Measurements from ENCODE around the gene SNPH.
A peak's percentile ranks its signal among the peaks of the same experiment; 100 is the strongest.
"Not testable (repeated sequence)": the region's sequence is repeated elsewhere in the genome, so short reads cannot be mapped to it uniquely, and the experiment has no call there.

The SNPH gene, protein sequence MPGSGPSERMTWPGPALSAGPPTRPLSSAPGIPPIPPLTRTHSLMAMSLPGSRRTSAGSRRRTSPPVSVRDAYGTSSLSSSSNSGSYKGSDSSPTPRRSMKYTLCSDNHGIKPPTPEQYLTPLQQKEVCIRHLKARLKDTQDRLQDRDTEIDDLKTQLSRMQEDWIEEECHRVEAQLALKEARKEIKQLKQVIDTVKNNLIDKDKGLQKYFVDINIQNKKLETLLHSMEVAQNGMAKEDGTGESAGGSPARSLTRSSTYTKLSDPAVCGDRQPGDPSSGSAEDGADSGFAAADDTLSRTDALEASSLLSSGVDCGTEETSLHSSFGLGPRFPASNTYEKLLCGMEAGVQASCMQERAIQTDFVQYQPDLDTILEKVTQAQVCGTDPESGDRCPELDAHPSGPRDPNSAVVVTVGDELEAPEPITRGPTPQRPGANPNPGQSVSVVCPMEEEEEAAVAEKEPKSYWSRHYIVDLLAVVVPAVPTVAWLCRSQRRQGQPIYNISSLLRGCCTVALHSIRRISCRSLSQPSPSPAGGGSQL

DNA sequence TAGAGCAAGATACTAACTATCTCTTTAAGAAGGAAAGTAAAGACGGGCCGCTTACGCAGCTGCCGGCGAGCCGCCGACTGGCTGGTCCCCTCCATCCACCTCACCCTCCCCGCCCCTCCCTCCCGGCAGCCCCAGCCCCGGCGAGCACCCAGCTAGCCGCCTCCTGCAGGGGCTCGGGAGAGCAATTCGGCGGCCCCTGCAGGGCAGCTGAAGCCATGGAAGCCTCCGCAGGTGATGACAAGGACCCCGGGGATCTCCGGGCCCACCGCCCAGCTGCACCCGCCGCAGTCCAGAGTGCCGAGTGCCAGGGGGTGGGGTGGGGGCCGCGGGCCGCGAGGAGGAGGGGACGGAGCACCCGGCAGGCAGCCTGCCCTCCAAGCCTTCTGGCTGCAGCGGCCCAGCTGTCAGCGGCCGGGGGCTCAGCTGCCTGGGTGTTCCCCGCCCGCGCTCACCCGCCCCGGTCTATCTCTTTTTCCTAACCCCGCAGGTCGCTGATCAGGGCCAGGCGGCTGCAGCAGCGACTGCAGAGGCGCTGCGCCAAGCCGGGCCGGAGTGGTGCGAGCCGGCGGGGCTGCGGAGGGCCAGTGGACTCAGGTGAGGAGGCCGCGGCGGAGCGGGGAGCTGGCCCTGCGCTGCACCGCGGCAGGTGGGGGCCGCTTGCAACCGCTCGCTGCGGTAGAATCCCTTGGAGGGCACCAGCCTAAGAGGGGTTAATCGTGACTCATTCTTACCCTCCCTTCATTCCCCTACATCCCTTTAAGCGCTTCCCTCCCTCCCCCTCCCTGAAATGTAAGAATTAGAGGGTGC, at the start of gene SNPH:
Gene SNPH (plus strand): TSS at position 128 of the 807 bp plus-strand sequence. CDS start 29,946 bp downstream, outside the sequence.
- DNase-seq = peak; percentile 69

DNA sequence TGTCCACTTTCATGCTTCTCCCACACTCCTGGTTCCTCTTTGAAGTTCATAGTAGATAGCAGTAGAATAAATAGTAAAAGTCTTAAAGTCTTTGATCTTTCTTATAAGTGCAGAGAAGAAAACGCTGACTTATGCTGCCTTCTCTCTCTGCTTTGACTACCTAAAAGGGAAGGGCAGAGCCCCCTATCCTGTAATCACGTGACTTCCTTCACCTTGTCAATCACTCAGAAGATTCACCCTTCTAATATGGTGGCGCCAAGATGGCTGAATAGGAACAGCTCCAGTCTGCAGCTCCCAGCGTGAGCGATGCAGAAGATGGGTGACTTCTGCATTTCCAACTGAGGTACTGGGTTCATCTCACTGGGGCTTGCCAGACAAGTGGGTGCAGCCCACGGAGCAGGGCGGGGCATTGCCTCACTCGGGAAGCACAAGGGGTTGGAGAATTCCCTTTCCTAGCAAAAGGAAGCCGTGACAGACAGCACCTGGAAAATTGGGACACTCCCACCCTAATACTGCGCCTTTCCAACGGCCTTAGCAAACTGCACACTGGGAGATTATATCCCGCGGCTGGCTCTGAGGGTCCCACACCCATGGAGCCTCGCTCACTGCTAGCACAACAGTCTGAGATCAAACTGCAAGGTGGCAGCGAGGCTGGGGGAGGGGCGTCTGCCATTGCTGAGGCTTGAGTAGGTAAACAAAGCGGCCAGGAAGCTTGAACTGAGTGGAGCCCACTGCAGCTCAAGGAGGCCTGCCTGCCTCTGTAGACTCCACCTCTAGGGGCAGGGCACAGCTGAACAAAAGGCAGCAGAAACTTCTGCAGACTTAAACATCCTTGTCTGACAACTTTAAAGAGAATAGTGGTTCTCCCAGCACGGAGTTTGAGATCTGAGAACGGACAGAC, 49.3 kb upstream of the SNPH start:
- DNase-seq = peak; percentile 27

DNA sequence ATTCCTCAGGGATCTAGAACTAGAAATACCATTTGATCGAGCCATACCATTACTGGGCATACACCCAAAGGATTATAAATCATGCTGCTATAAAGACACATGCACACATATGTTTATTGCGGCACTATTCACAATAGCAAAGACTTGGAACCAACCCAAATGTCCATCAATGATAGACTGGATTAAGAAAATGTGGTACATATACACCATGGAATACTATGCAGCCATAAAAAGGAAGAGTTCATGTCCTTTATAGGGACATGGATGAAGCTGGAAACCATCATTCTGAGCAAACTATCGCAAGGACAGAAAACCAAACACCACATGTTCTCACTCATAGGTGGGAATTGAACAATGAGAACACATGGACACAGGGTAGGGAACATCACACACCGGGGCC, 43.3 kb upstream of the SNPH start:
- not testable (repeated sequence) for DNase-seq

DNA sequence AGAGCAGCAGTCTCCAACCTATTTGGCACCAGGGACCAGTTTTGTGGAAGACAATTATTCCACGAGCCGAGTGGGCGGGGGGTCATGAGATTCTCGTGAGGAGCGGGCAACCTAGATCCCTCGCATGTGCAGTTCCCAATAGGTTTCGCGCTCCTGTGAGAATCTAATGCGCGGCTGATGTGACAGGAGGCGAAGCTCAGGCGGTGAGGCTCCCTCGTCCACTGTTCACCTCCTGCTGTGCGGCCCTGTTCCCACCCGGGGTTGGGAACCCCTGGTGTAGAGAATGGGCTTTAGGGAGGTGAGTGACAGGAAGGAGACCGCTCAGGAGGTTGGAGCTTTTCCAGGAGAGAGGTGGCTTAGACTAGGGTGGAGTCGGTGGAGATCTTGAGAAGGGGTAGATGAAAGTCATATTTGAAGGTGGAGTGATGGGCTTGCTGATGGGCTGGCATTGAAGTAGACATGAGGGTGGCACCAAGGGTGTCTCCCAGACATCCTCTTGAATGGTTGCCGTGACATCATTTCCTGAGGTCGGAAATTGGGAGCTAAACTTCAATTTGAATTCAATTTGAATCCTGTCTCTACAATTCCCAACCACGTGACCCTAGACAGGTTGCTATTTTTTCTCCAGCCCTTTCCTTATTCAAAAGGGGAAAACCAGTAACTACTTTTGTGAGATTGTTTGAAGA, 41.7 kb upstream of the SNPH start:
- no peak for DNase-seq

DNA sequence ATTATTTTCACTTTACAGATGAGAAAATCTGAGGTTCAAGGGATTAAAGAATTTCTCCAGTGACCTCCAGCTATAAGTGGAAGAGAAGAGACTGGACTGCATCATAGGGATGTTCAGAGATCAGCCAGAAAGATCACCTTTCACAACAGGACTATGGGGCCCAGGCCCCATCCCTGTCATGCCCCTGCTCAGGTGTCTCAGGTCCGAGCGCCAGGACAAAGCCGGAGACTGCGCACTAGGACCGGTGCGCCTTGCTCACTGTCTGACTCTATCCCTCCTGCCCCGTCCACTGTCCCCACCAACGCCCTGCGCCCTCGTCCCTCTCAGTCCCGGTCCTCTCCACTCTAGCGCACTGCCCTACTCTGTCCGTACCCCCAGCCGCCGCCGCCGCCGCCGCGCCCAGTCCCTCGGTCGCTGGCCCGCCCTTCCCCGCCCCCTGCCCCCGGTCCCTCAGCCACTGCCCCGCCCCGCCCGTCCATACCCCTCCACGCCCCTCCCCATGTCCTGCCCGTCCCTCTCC, 40.8 kb upstream of the SNPH start:
- DNase-seq = no peak

DNA sequence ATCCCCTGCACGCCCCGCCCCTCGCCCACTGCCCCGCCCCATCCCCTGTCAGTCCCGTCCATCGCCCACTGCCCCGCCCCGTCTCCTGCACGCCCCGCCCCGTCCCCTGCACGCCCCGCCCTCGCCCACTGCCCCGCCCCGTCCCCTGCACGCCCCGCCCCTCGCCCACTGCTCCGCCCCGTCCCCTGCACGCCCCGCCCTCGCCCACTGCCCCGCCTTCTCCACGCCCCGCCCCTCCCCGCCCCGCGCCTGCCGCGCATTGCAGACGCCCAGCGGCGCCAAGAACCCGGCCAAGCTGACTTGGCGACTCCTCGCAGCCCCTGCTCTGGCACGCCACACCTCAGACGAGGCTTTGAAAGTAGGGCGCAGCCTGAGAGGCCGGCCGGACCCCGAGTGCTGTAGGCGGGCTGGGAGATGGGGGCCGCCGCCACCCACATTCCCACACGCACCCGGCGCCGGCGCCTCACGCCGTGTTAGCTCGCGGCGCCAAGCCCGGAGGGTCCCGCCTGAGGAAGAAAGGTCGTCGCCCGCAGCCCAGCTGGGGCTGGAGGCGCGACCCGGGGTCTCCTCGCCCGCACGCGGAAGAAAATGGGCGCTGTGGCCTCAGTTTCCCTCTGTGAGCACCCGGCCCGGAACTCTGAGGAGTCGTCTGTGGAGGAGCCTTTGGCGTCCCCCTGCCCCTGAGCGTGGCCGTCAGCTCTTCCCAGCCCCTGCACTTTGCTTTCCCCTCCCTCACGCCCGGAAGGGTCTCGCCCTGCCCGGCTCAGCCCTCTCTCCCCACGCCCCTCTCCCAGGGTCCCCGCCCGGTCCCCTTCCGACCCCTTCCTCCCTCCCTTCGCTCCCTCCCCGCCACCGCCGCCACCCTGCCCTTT, 40.1 kb upstream of the SNPH start, which contains the start of gene RAD21L1:
Gene RAD21L1 (plus strand): TSS at position 262 of the 872 bp plus-strand sequence. CDS start 2,410 bp downstream, outside the sequence.
- DNase-seq = peak; percentile 84

DNA sequence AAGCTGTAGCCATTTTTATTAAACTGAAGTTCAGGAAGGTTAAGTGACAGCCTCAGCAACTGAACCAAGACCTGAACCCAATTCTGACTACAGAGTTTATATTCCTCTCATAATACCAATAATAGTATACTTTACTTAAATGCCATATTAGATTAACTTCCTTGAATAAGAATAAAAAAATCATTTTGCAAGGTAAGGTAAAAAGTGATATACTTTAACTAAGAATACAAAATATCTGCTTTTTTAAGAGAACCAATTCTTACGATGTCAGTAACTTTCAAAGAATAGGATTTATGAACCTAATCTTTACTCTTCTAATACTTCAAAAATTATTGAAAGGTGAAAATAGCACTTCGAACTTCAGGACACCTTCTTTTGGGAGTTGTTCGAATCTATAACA, 36.6 kb upstream of the SNPH start:
- no peak for DNase-seq

DNA sequence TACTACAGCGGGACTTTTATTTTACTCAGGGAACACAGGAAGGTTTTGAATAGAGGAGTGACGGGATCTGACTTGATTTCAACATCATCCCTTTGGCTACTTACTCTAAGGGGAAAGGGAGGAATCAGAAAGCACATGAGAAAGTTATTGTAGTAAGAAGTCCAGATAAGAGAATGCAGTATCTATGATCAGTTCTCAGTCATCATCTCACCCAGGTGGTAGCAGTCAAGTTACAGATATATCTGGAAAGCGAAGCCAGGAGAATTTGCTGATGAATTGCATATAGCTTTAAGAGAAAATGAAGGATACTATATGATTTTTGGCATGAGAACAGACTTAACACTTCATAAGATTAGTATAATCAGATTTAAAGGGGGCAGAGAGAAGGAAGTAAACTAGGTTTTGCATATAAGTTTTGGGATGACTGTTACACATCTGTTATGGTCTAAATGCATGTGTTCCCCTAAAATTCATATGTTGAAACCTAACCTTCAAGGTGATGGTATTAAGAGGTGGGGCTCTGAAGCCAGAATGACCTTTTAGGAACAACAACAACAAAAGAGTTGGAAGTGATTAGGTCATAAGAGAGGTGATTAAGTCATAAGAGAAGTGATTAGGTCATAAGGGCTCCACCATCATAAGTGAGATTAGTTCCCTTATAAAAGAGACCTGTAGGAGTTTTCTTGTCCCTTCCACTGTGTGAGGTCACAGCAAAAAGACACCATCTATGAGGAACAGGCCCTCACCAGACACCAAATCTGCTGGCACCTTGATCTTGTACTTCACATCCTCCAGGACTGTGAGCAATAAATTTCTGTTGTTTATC, 33.6 kb upstream of the SNPH start:
- no peak for DNase-seq

DNA sequence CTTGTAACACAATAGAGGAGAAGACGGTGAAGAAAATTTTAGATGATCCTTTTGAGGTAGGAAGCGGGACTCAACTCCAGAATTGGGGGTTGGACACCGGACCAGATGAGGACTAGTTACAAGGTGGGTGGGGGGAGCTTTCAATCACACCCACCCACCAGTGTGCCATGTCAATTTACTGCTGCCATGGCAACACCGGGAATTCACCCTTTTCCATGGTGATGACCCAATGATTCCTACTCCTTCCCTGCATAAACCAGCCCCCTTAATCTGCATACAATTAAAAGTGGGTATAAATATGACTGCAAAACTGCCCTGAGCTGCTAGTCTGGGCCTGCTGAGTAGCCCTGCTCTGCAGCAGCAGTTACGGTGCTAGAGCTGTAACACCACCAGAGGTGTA, 25.5 kb upstream of the SNPH start:
- no peak for DNase-seq

DNA sequence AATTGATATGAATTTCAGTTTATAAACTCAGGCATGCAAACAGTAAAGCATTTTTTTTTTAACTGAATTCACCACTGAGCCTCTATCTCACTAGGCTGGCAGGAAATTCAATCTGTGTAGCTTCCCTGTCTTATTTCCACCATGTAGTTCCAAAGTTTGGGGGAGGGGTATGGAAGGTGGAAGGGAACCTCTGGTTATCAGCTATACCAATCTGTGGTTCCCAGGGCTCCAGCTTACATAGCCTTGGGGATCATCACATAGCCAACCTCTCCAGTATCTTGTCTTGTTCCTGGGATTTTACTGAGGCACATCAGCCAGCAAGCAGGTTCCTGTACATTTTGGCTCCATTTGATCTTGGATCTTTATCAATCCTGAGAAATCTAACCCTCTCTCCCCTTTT, 24.6 kb upstream of the SNPH start:
- DNase-seq = no peak

DNA sequence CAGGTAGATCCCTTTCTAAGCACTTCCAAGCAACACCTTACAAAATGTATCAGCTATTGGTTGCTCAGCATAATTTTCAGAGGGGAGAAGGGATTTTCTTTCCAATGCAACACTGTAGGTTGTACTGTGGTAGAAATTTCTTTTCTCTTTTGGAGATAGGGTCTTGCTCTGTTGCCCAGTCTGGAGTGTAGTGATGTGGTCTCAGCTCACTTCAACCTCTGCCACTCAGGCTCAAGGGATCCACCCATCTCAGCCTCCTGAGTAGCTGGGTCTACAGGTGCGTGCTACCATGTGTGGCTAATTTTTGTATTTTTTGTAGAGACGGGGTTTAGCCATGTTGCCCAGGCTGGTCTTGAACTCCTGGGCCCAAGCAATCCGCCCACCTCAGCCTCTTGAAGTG, 24.0 kb upstream of the SNPH start:
- no peak for DNase-seq

DNA sequence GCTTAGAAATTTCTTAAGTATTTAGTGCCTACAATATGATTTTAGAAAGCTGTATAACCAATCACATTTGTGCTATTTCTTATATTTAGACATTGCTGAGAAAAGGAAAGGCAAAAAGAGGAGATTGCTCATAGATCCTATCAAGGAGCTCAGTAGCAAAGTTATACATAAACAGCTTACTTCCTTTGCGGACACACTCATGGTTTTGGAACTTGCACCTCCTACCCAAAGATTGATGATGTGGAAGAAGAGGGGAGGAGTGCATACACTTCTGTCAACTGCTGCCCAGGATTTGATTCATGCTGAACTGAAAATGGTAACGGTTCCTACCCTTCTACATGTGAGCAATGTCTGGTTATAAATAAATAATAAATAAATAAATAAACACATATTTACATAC, 23.6 kb upstream of the SNPH start:
- DNase-seq = no peak

DNA sequence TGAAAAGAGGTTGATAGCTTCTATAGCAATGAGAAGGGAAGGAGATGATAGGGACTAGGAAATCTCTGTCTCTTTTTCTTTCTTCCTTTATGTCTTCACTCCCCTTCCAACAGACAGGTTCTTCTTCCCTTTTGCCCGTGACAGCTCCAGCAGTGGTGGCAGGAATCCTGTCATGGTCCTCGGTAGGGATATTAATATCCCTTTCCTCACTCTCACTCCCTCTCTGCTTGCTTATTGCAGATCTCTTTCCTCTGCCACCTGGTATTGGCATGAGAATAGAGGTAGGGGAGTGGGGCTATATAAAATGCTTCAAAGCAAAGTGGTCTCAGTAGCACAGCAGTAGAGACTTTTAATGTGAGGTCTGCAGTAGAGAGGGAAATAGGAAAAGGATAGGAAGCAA, 20.5 kb upstream of the SNPH start:
- no peak for DNase-seq

DNA sequence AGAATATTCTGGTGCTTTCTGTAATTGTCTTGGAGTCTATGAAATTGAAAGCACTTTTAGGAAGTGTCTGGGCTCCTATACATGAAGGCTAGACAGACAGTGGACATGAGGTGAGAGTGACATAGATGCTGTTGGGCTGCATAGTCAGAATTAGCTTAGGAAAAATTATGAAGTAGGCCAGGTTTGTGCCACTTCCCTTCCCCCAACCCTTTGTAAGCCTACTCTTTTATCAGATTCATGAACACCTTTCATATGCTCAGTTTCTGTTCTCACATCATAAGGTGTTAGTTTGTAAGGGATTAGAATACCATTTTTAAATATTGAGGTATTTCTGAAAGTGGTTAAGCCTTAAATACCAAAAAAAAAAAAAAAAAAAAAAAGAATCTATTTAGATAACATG, 18.4 kb upstream of the SNPH start:
- DNase-seq = no peak

DNA sequence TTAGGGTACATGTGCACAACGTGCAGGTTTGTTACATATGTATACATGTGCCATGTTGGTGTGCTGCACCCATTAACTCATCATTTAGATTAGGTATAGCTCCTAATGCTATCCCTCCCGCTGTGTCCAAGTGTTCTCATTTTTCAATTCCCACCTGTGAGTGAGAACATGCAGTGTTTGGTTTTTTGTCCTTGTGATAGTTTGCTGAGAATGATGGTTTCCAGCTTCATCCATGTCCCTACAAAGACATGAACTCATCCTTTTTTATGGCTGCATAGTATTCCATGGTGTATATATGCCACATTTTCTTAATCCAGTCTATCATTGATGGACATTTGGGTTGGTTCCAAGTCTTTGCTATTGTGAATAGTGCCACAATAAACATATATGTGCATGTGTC, 15.8 kb upstream of the SNPH start:
- not testable (repeated sequence) for DNase-seq

DNA sequence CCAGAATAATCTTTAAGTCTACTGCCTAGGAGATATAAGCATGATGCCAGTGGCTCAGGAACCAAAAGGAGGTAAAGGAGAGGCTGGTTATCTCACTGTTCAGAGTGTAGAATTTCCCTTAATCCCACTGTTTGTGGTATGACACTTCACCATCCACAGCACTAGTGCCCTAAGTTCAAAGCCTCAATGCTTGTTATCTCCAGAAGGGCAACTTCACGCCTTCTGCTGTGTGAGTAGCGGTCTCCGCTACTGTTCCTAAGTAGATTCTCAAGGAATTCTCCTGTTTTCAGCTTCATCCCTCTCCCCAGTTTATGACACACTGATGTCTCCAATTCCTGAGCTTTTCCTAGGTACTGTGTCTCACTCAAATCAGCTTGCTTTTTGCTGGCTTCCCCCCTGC, 13.7 kb upstream of the SNPH start:
- DNase-seq = no peak

DNA sequence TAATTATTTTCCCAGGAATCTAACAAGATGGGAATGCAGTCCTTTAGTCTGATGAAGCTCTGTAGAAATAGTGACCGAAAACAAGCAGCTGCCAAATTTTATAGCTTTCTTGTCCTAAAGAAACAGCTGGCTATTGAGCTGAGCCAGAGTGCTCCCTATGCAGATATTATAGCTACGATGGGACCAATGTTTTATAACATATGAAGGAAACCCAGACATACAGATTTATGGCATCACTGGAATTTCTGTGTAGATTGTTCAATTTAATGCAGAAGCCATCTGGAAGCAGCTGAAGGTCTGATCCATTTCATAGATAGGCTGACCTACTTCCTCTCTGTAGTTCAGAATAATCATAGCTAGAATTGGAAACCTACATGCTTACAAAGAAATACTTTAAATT, 11.8 kb upstream of the SNPH start:
- no peak for DNase-seq

DNA sequence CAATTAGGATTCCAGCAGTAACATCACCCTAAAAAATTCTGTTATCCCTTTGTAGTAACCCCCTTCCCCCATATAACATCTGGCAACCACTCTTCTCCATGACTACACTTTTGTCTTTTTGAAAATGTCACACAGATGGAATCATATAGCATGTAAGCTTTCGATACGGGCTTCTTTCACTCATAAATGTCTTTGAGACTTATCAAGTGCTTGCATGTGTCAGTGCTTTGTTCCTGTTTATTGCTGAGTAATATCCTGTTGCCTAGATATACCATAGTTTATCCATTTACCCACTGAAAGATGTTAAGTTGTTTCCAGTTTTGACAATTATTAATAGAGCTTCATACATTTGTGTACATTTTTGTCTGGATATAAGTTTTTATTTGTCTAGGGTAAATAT, 10.4 kb upstream of the SNPH start:
- no peak for DNase-seq

DNA sequence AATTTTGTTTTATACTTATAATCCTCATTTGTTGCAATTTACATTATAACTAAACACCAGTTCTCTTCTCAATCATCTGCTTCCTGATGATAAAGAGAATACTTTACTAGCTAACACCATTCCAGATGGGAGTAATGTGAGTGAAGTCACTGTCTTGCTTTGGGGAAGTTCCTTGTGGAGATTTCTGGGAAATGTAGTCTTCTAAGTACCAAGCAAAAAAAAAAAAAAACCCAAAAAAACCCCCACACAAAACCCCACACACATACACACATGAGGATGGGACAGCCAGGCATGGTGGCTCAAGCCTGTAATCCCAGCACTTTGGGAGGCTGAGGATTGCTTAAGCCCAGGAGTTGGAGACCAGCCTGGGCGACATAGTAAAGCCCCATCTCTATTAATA, 2.2 kb upstream of the SNPH start:
- DNase-seq = no peak

DNA sequence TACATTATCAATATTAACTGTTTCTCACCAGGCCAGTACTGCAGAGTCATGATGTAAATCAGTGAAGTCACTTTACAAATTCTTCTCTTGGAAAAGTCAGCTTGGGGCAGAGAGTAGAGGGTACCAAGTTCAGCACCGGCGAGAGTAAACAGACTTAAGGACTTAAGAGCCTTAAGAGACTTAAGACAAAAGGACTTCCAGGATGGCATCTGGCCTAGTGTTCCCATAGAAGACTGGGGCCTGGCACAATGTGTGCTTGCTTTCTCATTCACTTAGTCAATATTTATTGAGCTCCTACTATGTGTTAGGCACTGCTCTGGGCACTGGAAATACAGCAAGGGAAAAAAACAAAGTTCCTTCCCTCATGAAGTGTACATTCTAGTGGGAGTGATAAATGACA, 1.4 kb upstream of the SNPH start:
- no peak for DNase-seq

Measured in stimulated activated CD4-positive, alpha-beta T cell treated with anti-CD3 and anti-CD28 coated beads, Interleukin-1b, Interleukin-23, amount 100 ng/mL, for 48 hours (primary cell).